RWPE2 (cell line): ENCODE results near the gene SBK1.

Source experiments
- ATAC-seq: fragments of 200-7000 bp; cut with Tn5 transposase; 3 replicates; pipeline ENCODE4 v1.9.1; 2021; ENCODE audit warnings: low read depth
- DNase-seq: peaks from one replicate; pipeline ENCODE4 v3.0.0-alpha.2; 2020; ENCODE audit warnings: low spot score
- H3K27ac ChIP-seq: fragments of 450-650 bp; 2 replicates; pipeline ENCODE4 v1.5.1; 2017; ENCODE audit warnings: mild to moderate bottlenecking; ENCODE audit not compliant: poor library complexity, severe bottlenecking
- H3K27me3 ChIP-seq: fragments of 250-450 bp; sonication (Bioruptor Pico); 2 replicates; pipeline ENCODE4 v1.5.1; 2021; ENCODE audit warnings: mild to moderate bottlenecking, moderate library complexity; ENCODE audit not compliant: insufficient read depth, poor library complexity, severe bottlenecking
- H3K36me3 ChIP-seq: fragments of 250-450 bp; sonication (Bioruptor Pico); 2 replicates; pipeline ENCODE4 v1.5.1; 2020; ENCODE audit warnings: low read depth, mild to moderate bottlenecking, moderate library complexity
- H3K4me1 ChIP-seq: fragments of 250-450 bp; sonication (Bioruptor Pico); 2 replicates; pipeline ENCODE4 v1.5.1; 2021; ENCODE audit warnings: mild to moderate bottlenecking, moderate library complexity; ENCODE audit not compliant: insufficient read depth, poor library complexity, severe bottlenecking
- H3K4me3 ChIP-seq: fragments of 250-450 bp; sonication (Bioruptor Pico); 2 replicates; pipeline ENCODE4 v1.5.1; 2021; ENCODE audit warnings: mild to moderate bottlenecking, moderate library complexity; ENCODE audit not compliant: severe bottlenecking
- H3K9me3 ChIP-seq: fragments of 250-450 bp; sonication (Bioruptor Pico); 2 replicates; pipeline ENCODE4 v1.5.1; 2021; ENCODE audit warnings: mild to moderate bottlenecking, moderate library complexity; ENCODE audit not compliant: severe bottlenecking
- CTCF ChIP-seq: fragments of 450-650 bp; IDR thresholded peaks from one replicate; pipeline ENCODE4 v1.5.1; 2017; ENCODE audit warnings: mild to moderate bottlenecking, moderate library complexity; ENCODE audit not compliant: poor library complexity, severe bottlenecking

SBK1 gene

DNA sequence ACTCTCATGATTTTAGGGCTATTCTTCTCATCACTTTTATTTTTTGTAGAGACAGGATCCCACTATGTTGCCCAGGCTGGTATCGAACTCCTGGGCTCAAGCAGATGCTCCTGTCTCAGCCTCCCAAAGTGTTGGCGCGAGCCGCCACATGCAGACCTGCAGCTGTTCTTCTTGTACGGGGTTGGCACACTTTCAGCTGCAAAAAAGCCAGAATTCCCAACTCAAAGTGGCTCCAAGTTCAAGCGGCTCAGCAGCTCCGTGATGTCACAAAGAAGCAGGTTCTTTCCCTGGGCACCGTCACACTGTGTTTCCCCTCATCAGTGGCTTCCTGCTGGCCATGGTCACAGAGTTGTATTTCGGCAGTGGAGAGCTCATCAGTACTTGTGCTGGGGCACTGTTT is 6.7 kb upstream of the SBK1 start:
- no peak for TF ChIP-seq CTCF
- no peaks in the 10 kb centered on the region for H3K27me3 ChIP-seq
- H3K27ac ChIP-seq = no peak overlapping the region
- H3K4me3 ChIP-seq = no peak overlapping the region
- no peaks in the 10 kb centered on the region for H3K4me1 ChIP-seq
- no peak for DNase-seq
- H3K36me3 ChIP-seq = no peaks in the 10 kb centered on the region
- no peak for ATAC-seq
- no peaks in the 10 kb centered on the region for H3K9me3 ChIP-seq

- H3K27me3 ChIP-seq = peaks cover 4% of the 10 kb centered on the region
- no peak overlapping the region for H3K27ac ChIP-seq
Observed at GRCh38 chr16:28288114-28288513, 4.2 kb upstream of the SBK1 start.

DNA sequence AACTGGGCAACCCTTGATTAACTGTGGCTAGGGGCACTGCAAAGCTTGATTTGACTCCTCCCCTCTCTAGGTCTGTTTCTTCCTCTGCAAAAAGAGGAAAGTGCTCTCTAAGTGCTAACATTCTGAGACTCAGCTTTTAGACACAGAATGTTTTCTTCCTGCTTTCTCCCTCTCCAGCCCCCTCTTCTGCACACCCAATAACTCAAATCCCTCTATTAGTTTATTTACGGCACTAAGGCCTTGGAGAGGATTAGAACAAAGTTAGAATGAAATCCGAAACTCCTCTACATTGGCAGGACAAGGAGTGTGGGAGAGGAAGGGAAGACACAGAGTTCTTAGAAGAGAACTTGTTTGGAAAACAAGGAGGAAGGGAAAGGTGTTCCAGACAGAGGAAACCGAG is 3.3 kb upstream of the SBK1 start:
- TF ChIP-seq CTCF = no peak
- Histone ChIP-seq H3K36me3 (no peaks in the 10 kb centered on the region), H3K4me1 (no peaks in the 10 kb centered on the region), H3K4me3 (no peak overlapping the region), H3K9me3 (no peaks in the 10 kb centered on the region), H3K27ac (no peak overlapping the region), H3K27me3 (peaks cover 13% of the 10 kb centered on the region)
- DNase-seq (no peak), ATAC-seq (no peak)

More at GRCh38 chr16:28288114-28288513, 4.2 kb upstream of the SBK1 start:
- Histone ChIP-seq H3K9me3 (no peaks in the 10 kb centered on the region), H3K36me3 (no peaks in the 10 kb centered on the region), H3K4me1 (no peaks in the 10 kb centered on the region), H3K4me3 (no peak overlapping the region)
- DNase-seq = no peak
- no peak for TF ChIP-seq CTCF
- no peak for ATAC-seq

DNA sequence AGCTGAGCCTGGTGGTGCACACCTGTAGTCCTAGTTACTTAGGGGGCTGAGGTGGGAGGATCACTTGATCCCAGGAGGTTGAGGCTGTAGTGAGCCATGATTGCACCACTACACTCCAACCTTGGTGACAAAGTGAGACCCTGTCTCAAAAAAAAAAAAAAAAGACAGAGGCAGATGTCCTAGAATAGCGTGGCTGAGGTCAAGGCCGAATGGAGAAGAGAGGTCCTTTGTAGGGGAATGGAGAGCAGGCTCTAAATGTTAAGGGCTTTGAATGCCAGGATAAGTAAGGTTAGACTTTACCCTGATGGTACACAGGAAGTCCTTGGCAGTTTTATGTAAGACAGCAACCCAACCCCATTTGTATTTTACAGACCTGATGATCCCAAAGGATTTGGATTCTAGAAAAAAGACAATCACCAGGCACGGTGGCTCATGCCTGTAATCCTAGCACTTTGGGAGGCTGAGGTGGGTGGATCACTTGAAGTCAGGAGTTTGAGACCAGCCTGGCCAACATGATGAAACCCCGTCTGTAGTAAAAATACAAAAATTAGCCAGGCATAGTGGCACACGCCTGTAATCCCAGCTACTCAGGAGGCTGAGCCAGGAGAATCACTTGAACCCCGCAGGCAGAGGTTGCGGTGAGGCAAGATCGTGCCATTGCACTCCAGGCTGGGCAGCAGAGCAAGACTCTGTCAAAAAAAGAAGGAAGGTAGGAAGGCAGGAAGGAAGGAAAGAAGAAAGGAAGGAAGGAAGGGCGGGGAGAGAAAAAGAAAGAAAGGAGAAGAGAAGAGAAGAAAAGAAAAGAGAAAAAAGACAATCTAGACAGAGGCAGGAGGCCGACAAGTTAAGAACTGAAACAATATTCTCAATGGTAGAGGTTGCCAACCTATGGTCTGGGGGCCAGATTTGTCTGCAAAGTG is 2.1 kb upstream of the SBK1 start:
- Histone ChIP-seq H3K27me3 (peaks cover 14% of the 10 kb centered on the region), H3K27ac (no peak overlapping the region), H3K4me1 (no peaks in the 10 kb centered on the region), H3K9me3 (no peaks in the 10 kb centered on the region), H3K4me3 (no peak overlapping the region), H3K36me3 (no peaks in the 10 kb centered on the region)
- TF ChIP-seq CTCF = no peak
- ATAC-seq = no peak
- DNase-seq = no peak

DNA sequence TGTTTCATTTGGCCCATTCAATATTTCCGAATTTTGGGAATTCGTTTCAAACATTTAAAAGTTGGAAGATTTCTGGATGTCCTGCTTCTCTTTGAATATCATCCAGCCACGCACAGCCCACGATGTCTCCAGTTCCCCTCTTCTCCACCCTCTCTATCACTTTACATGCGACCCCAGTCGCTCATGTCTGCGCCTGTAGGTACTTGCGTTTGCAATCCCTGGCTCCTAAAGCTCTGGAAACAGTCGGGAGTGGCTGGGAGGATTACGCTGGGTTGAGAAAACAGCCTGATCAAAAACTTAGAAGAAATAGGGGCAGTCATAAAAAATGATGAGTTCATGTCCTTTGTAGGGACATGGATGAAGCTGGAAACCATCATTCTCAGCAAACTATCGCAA is 1.5 kb upstream of the SBK1 start:
- DNase-seq = no peak
- peaks cover 14% of the 10 kb centered on the region for H3K27me3 ChIP-seq
- H3K27ac ChIP-seq = no peak overlapping the region
- no peak for TF ChIP-seq CTCF
- H3K9me3 ChIP-seq = no peaks in the 10 kb centered on the region
- no peaks in the 10 kb centered on the region for H3K4me1 ChIP-seq
- no peak overlapping the region for H3K4me3 ChIP-seq
- no peak for ATAC-seq
- H3K36me3 ChIP-seq = no peaks in the 10 kb centered on the region
